NCI-H1930 (cell line): ENCODE results near the gene PLK1.

Source experiments
- DNase-seq, 2 experiments: peaks; one replicate each; lab custom pipeline; 2025; lab: John Stamatoyannopoulos, UW

The PLK1 gene

GRCh38 chr16:23679986-23680336 lies 1.3 kb downstream of the PLK1 start:
- DNase-seq = no peak

- DNase-seq = no peak
These were observed 3.5 kb downstream of the PLK1 start for GRCh38 chr16:23682181-23682580.

- DNase-seq = no peak
These were observed 4.8 kb downstream of the PLK1 start for GRCh38 chr16:23683487-23683886.

- DNase-seq = no peak
These were observed 8.5 kb downstream of the PLK1 start for GRCh38 chr16:23687034-23687808.

- DNase-seq = no peak
These were observed 10.9 kb downstream of the PLK1 start for GRCh38 chr16:23689442-23690187.

- DNase-seq = no peak
These were observed 12.2 kb downstream of the PLK1 start for GRCh38 chr16:23690771-23691482.

- DNase-seq = no peak
These were observed 12.9 kb downstream of the PLK1 start for GRCh38 chr16:23691483-23692189.

- DNase-seq = no peak
These were observed 13.6 kb downstream of the PLK1 start for GRCh38 chr16:23692190-23692837.

GRCh38 chr16:23694265-23694643 lies 15.6 kb downstream of the PLK1 start:
- DNase-seq = no peak

GRCh38 chr16:23694644-23695373 lies 16.1 kb downstream of the PLK1 start:
- no peak for DNase-seq

GRCh38 chr16:23695756-23696155 lies 17.1 kb downstream of the PLK1 start:
- no peak for DNase-seq

GRCh38 chr16:23699100-23699499 lies 20.4 kb downstream of the PLK1 start:
- no peak for DNase-seq

GRCh38 chr16:23700093-23700492 lies 21.4 kb downstream of the PLK1 start:
- DNase-seq = no peak

GRCh38 chr16:23700509-23700908 lies 21.8 kb downstream of the PLK1 start:
- DNase-seq = peak; percentile 27 to 46

- DNase-seq = no peak
These were observed 22.4 kb downstream of the PLK1 start for GRCh38 chr16:23701045-23701444.

- no peak for DNase-seq
These were observed 24.3 kb downstream of the PLK1 start for GRCh38 chr16:23702951-23703350.

- no peak for DNase-seq
These were observed 26.3 kb downstream of the PLK1 start for GRCh38 chr16:23704772-23705516.

GRCh38 chr16:23705517-23705902 lies 26.8 kb downstream of the PLK1 start:
- DNase-seq = no peak

- DNase-seq = no peak
These were observed 27.8 kb downstream of the PLK1 start for GRCh38 chr16:23706439-23706838.

GRCh38 chr16:23709536-23709935 lies 30.8 kb downstream of the PLK1 start:
- DNase-seq = no peak
